ENCODE measurements around the gene FBXL2. TPM values are rescaled to one million over a fixed set of nuclear protein-coding genes. Genes with fewer than 3 reads are reported as not detected.

FBXL2 gene
- total RNA-seq, 2 experiments from 2014 or later, result 0.06 TPM; not detected in 1

- Histone ChIP-seq H3K9me2 (ENCODE audit: insufficient read depth, low read length) (no peaks in the 10 kb centered on the region), H3K4me1 (ENCODE audit: insufficient read depth, low read length, poor library complexity, severe bottlenecking) (no peaks in the 10 kb centered on the region), H4K20me1 (ENCODE audit: insufficient read depth, low read length) (no peaks in the 10 kb centered on the region), H3K4me3 (ENCODE audit: low read depth, low read length, poor library complexity, severe bottlenecking) (no peak overlapping the region), H2AFZ (ENCODE audit: low read length) (no peak overlapping the region), H3K79me2 (ENCODE audit: insufficient read depth, low read depth, low read length) (no peaks in the 10 kb centered on the region), H3K9me3 (ENCODE audit: low read length) (no peaks in the 10 kb centered on the region), H3K27ac (ENCODE audit: low read depth, low read length, poor library complexity, severe bottlenecking) (no peak overlapping the region), H3K4me2 (ENCODE audit: low read length) (no peak overlapping the region), H3K36me3 (ENCODE audit: insufficient read depth, low read length) (no peaks in the 10 kb centered on the region)
- DNase-seq (ENCODE audit: low spot score), result no peak
- BruUV-seq (replicated peaks), result no TSS peak
- intact Hi-C loops (cut with micrococcal nuclease; ENCODE audit: unreplicated experiment), result no loop called here
- ChIA-PET CTCF (ENCODE audit: unreplicated experiment) (no interaction called here), POLR2A (interaction anchor here (0.6 to 0.7 kb wide), 5 partner anchors 51 to 1600 kb away, joined by 3 read pairs; no protein-coding TSS in a partner anchor)
- no peak for TF ChIP-seq CTCF (conservative IDR thresholded peaks at IDR 0.05; ENCODE audit: low read length)
- no peak for TF ChIP-seq EZH2phosphoT487 (IDR thresholded peaks at IDR 0.05; ENCODE audit: borderline replicate concordance, low read depth, low read length)
Observed at GRCh38 chr3:33364531-33365128, 87.4 kb downstream of the FBXL2 start.

DNA sequence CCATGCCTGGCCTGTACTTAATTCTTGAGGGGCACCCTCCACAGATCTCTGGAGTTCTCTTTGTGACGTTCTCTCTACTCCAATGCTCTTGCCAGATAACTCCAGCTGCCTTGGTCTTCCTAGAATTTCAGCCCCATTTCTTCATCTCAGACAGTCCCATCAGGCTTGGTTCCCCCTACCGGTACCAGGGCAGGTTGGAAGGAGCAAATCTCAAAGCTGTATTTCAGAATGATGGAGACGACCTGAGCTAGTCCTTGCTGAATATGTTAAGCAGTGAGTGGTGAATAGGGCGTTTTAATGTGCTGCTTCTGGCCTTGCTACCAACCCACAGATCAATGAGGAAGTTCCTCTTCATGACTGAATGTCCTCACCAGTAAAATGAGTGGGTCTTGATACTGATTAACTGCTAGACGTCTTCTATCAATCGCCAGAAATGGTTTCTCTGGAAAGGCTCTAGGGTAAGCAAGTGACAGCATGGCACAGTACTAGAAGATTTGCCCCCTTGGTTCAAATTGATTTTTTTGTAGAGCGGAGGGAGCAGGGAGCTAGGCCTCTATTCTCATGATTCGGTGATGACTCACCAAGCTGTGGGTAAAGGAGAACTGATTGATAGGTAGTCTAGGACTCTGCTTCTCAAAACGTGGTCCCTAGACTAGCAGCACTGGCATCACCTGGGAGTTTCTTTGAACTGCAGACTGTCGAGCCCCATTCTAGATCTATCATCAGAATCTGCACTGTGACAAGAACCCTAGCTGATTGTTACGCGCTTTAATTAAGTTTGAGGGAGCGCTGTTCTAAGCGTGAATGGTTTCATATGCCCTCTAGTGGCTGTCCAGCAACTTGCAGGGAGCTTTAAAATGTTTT is 95.2 kb downstream of the FBXL2 start:
- Histone ChIP-seq H3K4me2 (ENCODE audit: low read length) (no peak overlapping the region), H3K4me3 (ENCODE audit: low read depth, low read length, poor library complexity, severe bottlenecking) (no peak overlapping the region), H3K4me1 (ENCODE audit: insufficient read depth, low read length, poor library complexity, severe bottlenecking) (no peaks in the 10 kb centered on the region), H4K20me1 (ENCODE audit: insufficient read depth, low read length) (no peaks in the 10 kb centered on the region), H3K27ac (ENCODE audit: low read depth, low read length, poor library complexity, severe bottlenecking) (no peak overlapping the region), H3K9me2 (ENCODE audit: insufficient read depth, low read length) (no peaks in the 10 kb centered on the region), H3K36me3 (ENCODE audit: insufficient read depth, low read length) (no peaks in the 10 kb centered on the region), H3K79me2 (ENCODE audit: insufficient read depth, low read depth, low read length) (no peaks in the 10 kb centered on the region), H2AFZ (ENCODE audit: low read length) (no peak overlapping the region), H3K9me3 (ENCODE audit: low read length) (no peaks in the 10 kb centered on the region)
- peak; percentile 60 for DNase-seq (ENCODE audit: low spot score)
- ChIA-PET CTCF (ENCODE audit: unreplicated experiment) (interaction anchor here (0.6 to 1.3 kb wide), 4 partner anchors 9 to 241 kb away, joined by 3 to 4 read pairs (median 4); no protein-coding TSS in a partner anchor), POLR2A (interaction anchor here (1.0 kb wide), 1 partner anchor 66 kb away, joined by 4 read pairs; no protein-coding TSS in a partner anchor)
- no TSS peak for BruUV-seq (replicated peaks)
- TF ChIP-seq EZH2phosphoT487 (IDR thresholded peaks at IDR 0.05; ENCODE audit: borderline replicate concordance, low read depth, low read length) (no peak), CTCF (conservative IDR thresholded peaks at IDR 0.05; ENCODE audit: low read length) (peak; percentile 97)
- intact Hi-C loops (cut with micrococcal nuclease; ENCODE audit: unreplicated experiment), result loop anchor here (1.0 to 2.0 kb wide), 2 partner anchors 241 to 426 kb away; no protein-coding TSS in a partner anchor

All from OCI-LY7 (cell line).